NCI-H524 treated with DMSO at 0.1 percent for 48 hours (cell line): ENCODE data around the gene SDR42E1.

Source experiments
- DNase-seq: peaks from one replicate; lab custom pipeline; 2025; lab: John Stamatoyannopoulos, UW

SDR42E1 gene

GRCh38 chr16:81939164-81940056 is 71.9 kb downstream of the SDR42E1 start:
- DNase-seq = peak; percentile 4
